ENCODE measurements around the gene IRS1. TPM values are rescaled to one million over a fixed set of nuclear protein-coding genes. Genes with fewer than 3 reads are reported as not detected.
A peak's percentile ranks its signal among the peaks of the same experiment; 100 is the strongest.

The IRS1 gene
- polyA plus RNA-seq, 1 of the 3 experiments (the other 2 are of a cell fraction) = 16.5 TPM

GRCh38 chr2:226773291-226773690 is 26.3 kb downstream of the IRS1 start:
- CTCF ChIA-PET = interaction anchor here (1.1 kb wide), 1 partner anchor 21 kb away, joined by 3 read pairs; no protein-coding TSS in a partner anchor
- no peaks in the 10 kb centered on the region for H4K20me1 ChIP-seq (ENCODE audit: insufficient read depth)
- H3K9me3 ChIP-seq = 0 out of 2 replicates have a peak, but pooled peaks cover 3% of the 10 kb centered on the region
- H3K79me2 ChIP-seq (ENCODE audit: insufficient read depth) = peaks cover 65% of the 10 kb centered on the region
- peak overlapping the region in 1 of 2 experiments; percentile 25; a peak in 2 of 4 replicates for H3K27ac ChIP-seq (ENCODE audit: low read depth in 2 of 2, low read length in 1 of 2)
- H3K27me3 ChIP-seq (ENCODE audit: insufficient read depth) = no peaks in the 10 kb centered on the region
- no peak overlapping the region for H2AFZ ChIP-seq (ENCODE audit: low read depth)
- H3K4me3 ChIP-seq (ENCODE audit: low read depth in 2 of 2, low read length in 1 of 2) = no peak overlapping the region
- no peak for DNase-seq
- POLR2A ChIA-PET = no interaction called here
- no peak overlapping the region; the same call in 1 of the 2 replicates for H3K4me2 ChIP-seq
- no peaks in the 10 kb centered on the region for H3F3A ChIP-seq (replicated peaks; ENCODE audit: insufficient read depth)
- H3K9ac ChIP-seq = no peak overlapping the region
- peaks cover 10 to 27% of the 10 kb centered on the region in 2 experiments for H3K36me3 ChIP-seq (replicated peaks in 1 of 2; ENCODE audit: control insufficient read depth in 1 of 2, insufficient read depth in 2 of 2, low read length in 1 of 2)
- TF ChIP-seq SMC3 (IDR thresholded peaks at IDR 0.05; ENCODE audit: low read depth, low read length) = no peak
- H3K9me2 ChIP-seq = no peaks in the 10 kb centered on the region
- peaks cover 0 to 19% of the 10 kb centered on the region in 2 experiments; a peak in 2 of 4 replicates for H3K4me1 ChIP-seq (ENCODE audit: control insufficient read depth in 1 of 2, insufficient read depth in 2 of 2, low read depth in 1 of 2, low read length in 1 of 2)
- WGBS (ENCODE audit: low lambda C conversion rate) = 84% methylated on average over 2 of the region's 2 CpGs

GRCh38 chr2:226772389-226773179 is 27.0 kb downstream of the IRS1 start:
- Histone ChIP-seq H3K9me3 (0 out of 2 replicates have a peak, but pooled peaks cover 3% of the 10 kb centered on the region), H3K4me3 (ENCODE audit: low read depth in 2 of 2, low read length in 1 of 2) (no peak overlapping the region), H4K20me1 (ENCODE audit: insufficient read depth) (no peaks in the 10 kb centered on the region), H3K4me1 (ENCODE audit: control insufficient read depth in 1 of 2, insufficient read depth in 2 of 2, low read depth in 1 of 2, low read length in 1 of 2) (peaks cover 0 to 19% of the 10 kb centered on the region in 2 experiments; a peak in 2 of 4 replicates), H3K27ac (ENCODE audit: low read depth in 2 of 2, low read length in 1 of 2) (peak overlapping the region in 1 of 2 experiments; percentile 25; a peak in 2 of 4 replicates), H3F3A (replicated peaks; ENCODE audit: insufficient read depth) (no peaks in the 10 kb centered on the region), H3K27me3 (ENCODE audit: insufficient read depth) (no peaks in the 10 kb centered on the region), H3K4me2 (no peak overlapping the region), H3K9me2 (no peaks in the 10 kb centered on the region), H3K36me3 (replicated peaks in 1 of 2; ENCODE audit: control insufficient read depth in 1 of 2, insufficient read depth in 2 of 2, low read length in 1 of 2) (peaks cover 10 to 27% of the 10 kb centered on the region in 2 experiments), H3K9ac (no peak overlapping the region), H3K79me2 (ENCODE audit: insufficient read depth) (peaks cover 69% of the 10 kb centered on the region), H2AFZ (ENCODE audit: low read depth) (no peak overlapping the region)
- no peak for DNase-seq
- POLR2A ChIA-PET = interaction anchor here (0.7 kb wide), 1 partner anchor 81 kb away, joined by 6 read pairs; no protein-coding TSS in a partner anchor
- CTCF ChIA-PET = interaction anchor here (1.1 to 1.3 kb wide), 2 partner anchors 11 to 20 kb away, joined by 3 to 5 read pairs; no protein-coding TSS in a partner anchor
- 76% methylated on average over 3 of the region's 3 CpGs for WGBS (ENCODE audit: low lambda C conversion rate)
- TF ChIP-seq MEF2A (IDR thresholded peaks at IDR 0.05; ENCODE audit: borderline replicate concordance, low read depth) = 0 out of 2 replicates have a peak, but pooled peaks have one; percentile 50
- TF ChIP-seq USF2 (IDR thresholded peaks at IDR 0.05; ENCODE audit: borderline replicate concordance, low read depth, low read length) = no peak

- Histone ChIP-seq H3K4me1 (ENCODE audit: control insufficient read depth in 1 of 2, insufficient read depth in 2 of 2, low read depth in 1 of 2, low read length in 1 of 2) (peaks cover 0 to 19% of the 10 kb centered on the region in 2 experiments; a peak in 2 of 4 replicates), H3K27me3 (ENCODE audit: insufficient read depth) (no peaks in the 10 kb centered on the region), H3K36me3 (replicated peaks in 1 of 2; ENCODE audit: control insufficient read depth in 1 of 2, insufficient read depth in 2 of 2, low read length in 1 of 2) (peaks cover 10 to 17% of the 10 kb centered on the region in 2 experiments), H3K4me3 (ENCODE audit: low read depth in 2 of 2, low read length in 1 of 2) (no peak overlapping the region), H3K9me2 (no peaks in the 10 kb centered on the region), H3K79me2 (ENCODE audit: insufficient read depth) (peaks cover 65% of the 10 kb centered on the region), H3K27ac (ENCODE audit: low read depth in 2 of 2, low read length in 1 of 2) (no peak overlapping the region), H3K4me2 (no peak overlapping the region), H3F3A (replicated peaks; ENCODE audit: insufficient read depth) (no peaks in the 10 kb centered on the region), H3K9ac (no peak overlapping the region), H3K9me3 (0 out of 2 replicates have a peak, but pooled peaks cover 3% of the 10 kb centered on the region), H4K20me1 (ENCODE audit: insufficient read depth) (no peaks in the 10 kb centered on the region), H2AFZ (ENCODE audit: low read depth) (no peak overlapping the region)
- TF ChIP-seq YY1 (IDR thresholded peaks at IDR 0.05; ENCODE audit: low read depth) = no peak
- no peak for TF ChIP-seq POLR2AphosphoS5 (IDR thresholded peaks at IDR 0.05; ENCODE audit: low read depth, low read length)
- TF ChIP-seq GATA2 (CRISPR knock-in tag; IDR thresholded peaks at IDR 0.05) = no peak
- no peak for TF ChIP-seq RXRA (IDR thresholded peaks at IDR 0.05; ENCODE audit: borderline replicate concordance, low read depth)
- TF ChIP-seq FOXM1 (IDR thresholded peaks at IDR 0.05; ENCODE audit: low read depth) = no peak
- TF ChIP-seq, protein P1, sequence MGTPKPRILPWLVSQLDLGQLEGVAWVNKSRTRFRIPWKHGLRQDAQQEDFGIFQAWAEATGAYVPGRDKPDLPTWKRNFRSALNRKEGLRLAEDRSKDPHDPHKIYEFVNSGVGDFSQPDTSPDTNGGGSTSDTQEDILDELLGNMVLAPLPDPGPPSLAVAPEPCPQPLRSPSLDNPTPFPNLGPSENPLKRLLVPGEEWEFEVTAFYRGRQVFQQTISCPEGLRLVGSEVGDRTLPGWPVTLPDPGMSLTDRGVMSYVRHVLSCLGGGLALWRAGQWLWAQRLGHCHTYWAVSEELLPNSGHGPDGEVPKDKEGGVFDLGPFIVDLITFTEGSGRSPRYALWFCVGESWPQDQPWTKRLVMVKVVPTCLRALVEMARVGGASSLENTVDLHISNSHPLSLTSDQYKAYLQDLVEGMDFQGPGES (IDR thresholded peaks at IDR 0.05; ENCODE audit: low read depth, low read length) = no peak
- no peak for TF ChIP-seq FOXJ3 (CRISPR knock-in tag; IDR thresholded peaks at IDR 0.05)
- CTCF ChIA-PET = interaction anchor here (1.1 kb wide), 1 partner anchor 10 kb away, joined by 3 read pairs; no protein-coding TSS in a partner anchor
- POLR2A ChIA-PET = no interaction called here
- DNase-seq = no peak
- WGBS (ENCODE audit: low lambda C conversion rate) = 89% methylated on average over 6 of the region's 6 CpGs
These were observed 28.6 kb downstream of the IRS1 start for GRCh38 chr2:226771067-226771466.
